Stimulated activated CD8-positive, alpha-beta memory T cell treated with anti-CD3 and anti-CD28 coated beads, Interleukin-2, amount 100 ng/mL, for 1 hour (primary cell): Measurements from ENCODE around the gene USP9Y.

Source experiments
- DNase-seq, 2 donors: peaks; one replicate each; pipeline ENCODE4 v3.0.0-alpha.2; 2020; ENCODE audit warnings: low read depth in 2 of 2

The USP9Y gene

GRCh38 chrY:12784521-12784920 lies 83.5 kb downstream of the USP9Y start:
- DNase-seq: no peak

- DNase-seq: no peak
Observed at GRCh38 chrY:12793999-12794398, 93.0 kb downstream of the USP9Y start.

- DNase-seq: no peak
Observed at GRCh38 chrY:12808046-12808445, 107.0 kb downstream of the USP9Y start.

GRCh38 chrY:12809034-12809433 lies 108.0 kb downstream of the USP9Y start:
- DNase-seq: no peak

- DNase-seq: no peak
Observed at GRCh38 chrY:12823408-12823807, 122.4 kb downstream of the USP9Y start.

GRCh38 chrY:12826791-12827190 lies 125.8 kb downstream of the USP9Y start:
- DNase-seq: no peak

- DNase-seq: no peak
Observed at GRCh38 chrY:12833284-12833683, 132.3 kb downstream of the USP9Y start.

- DNase-seq: no peak
Observed at GRCh38 chrY:12837550-12837949, 136.5 kb downstream of the USP9Y start.

- DNase-seq: no peak
Observed at GRCh38 chrY:12841368-12841767, 140.3 kb downstream of the USP9Y start.

GRCh38 chrY:12846793-12847192 lies 145.8 kb downstream of the USP9Y start:
- DNase-seq: no peak

GRCh38 chrY:12855791-12856275 lies 154.8 kb downstream of the USP9Y start:
- DNase-seq: no peak

- DNase-seq: no peak
Observed at GRCh38 chrY:12867960-12868359, 166.9 kb downstream of the USP9Y start.

- no peak for DNase-seq
Observed at GRCh38 chrY:12896973-12897372, 195.9 kb downstream of the USP9Y start.

- DNase-seq: no peak
Observed at GRCh38 chrY:12898604-12899003, 197.6 kb downstream of the USP9Y start.

- peak in 1 of 2 donors; percentile 70 for DNase-seq
Observed at GRCh38 chrY:12904618-12905516, 203.8 kb downstream of the USP9Y start, which contains the start of gene DDX3Y. Gene DDX3Y, plus strand, starts transcription at chrY:12904868. Its CDS starts 69 bp downstream, at chrY:12904937.

- peak in 1 of 2 donors; percentile 42 for DNase-seq
Observed at GRCh38 chrY:12905517-12905872, 204.5 kb downstream of the USP9Y start.

- DNase-seq: no peak
Observed at GRCh38 chrY:12905895-12906294, 204.9 kb downstream of the USP9Y start.
